OCI-LY7 (cell line): Measurements from ENCODE around the gene ZSWIM5.

ENCODE experiments used
- CTCF ChIP-seq: fragments of 200-600 bp; sonication (generic); conservative IDR thresholded peaks from 2 replicates; pipeline ENCODE4 v1.5.1; 2014; ENCODE audit warnings: mild to moderate bottlenecking, antibody characterized with exemption, low read length, moderate library complexity, mixed read lengths
- EZH2phosphoT487 ChIP-seq: fragments of 200-600 bp; sonication (generic); IDR thresholded peaks from 2 replicates; pipeline ENCODE4 v1.6.1; 2018; ENCODE audit warnings: low read depth, borderline replicate concordance, mild to moderate bottlenecking, mixed run types, antibody characterized with exemption, low read length, moderate library complexity, mixed read lengths

- TF ChIP-seq CTCF = no peak
- TF ChIP-seq EZH2phosphoT487 = no peak
Observed at GRCh38 chr1:45215485-45216199, 9.2 kb upstream of the ZSWIM5 start.
